ENCODE measurements around the gene PNPLA2. TPM values are rescaled to one million over a fixed set of nuclear protein-coding genes. Genes with fewer than 3 reads are reported as not detected.

Gene PNPLA2
- total RNA-seq, 4 donors from 2014 or later: 204 to 1,337 (median 369) TPM

GRCh38 chr11:802693-803466 is 15.8 kb upstream of the PNPLA2 start:
- no peak for TF ChIP-seq CTCF (IDR thresholded peaks at IDR 0.05; ENCODE audit: low read depth)

- TF ChIP-seq CTCF (IDR thresholded peaks at IDR 0.05; ENCODE audit: low read depth): no peak
These were observed 15.3 kb upstream of the PNPLA2 start for GRCh38 chr11:803467-803742.

GRCh38 chr11:803770-804598 is 14.7 kb upstream of the PNPLA2 start:
- no peak for TF ChIP-seq CTCF (IDR thresholded peaks at IDR 0.05; ENCODE audit: low read depth)

GRCh38 chr11:804599-804964 is 14.1 kb upstream of the PNPLA2 start:
- no peak for TF ChIP-seq CTCF (IDR thresholded peaks at IDR 0.05; ENCODE audit: low read depth)

- no peak for TF ChIP-seq CTCF (IDR thresholded peaks at IDR 0.05; ENCODE audit: low read depth)
These were observed 10.1 kb upstream of the PNPLA2 start for GRCh38 chr11:808427-809286.

- no peak for TF ChIP-seq CTCF (IDR thresholded peaks at IDR 0.05; ENCODE audit: low read depth)
These were observed 9.3 kb upstream of the PNPLA2 start, which contains the start of gene RPLP2 for GRCh38 chr11:809287-810039. Gene RPLP2, plus strand, starts transcription at chr11:809967. Its CDS starts 268 bp downstream, at chr11:810235.

Measured in subcutaneous adipose tissue (tissue), 4 donors.